Gastroesophageal sphincter (tissue), 2 donors: Measurements from ENCODE around the gene SERPINB12.

ENCODE experiments used
- POLR2A ChIP-seq, 2 donors: fragments of 450-650 bp; IDR thresholded peaks; one replicate each; pipeline ENCODE4 v1.6.1; 2017; ENCODE audit warnings: antibody characterized with exemption in 2 of 2, mild to moderate bottlenecking in 2 of 2, moderate library complexity in 1 of 2
- POLR2AphosphoS5 ChIP-seq: sonication (generic); formaldehyde crosslinking; IDR thresholded peaks from one replicate; pipeline ENCODE4 v1.6.1; 2017; ENCODE audit warnings: antibody characterized with exemption

GRCh38 chr18:63534615-63535014 lies 7.6 kb upstream of the SERPINB12 start:
- no peak for TF ChIP-seq POLR2A (IDR thresholded peaks at IDR 0.05)
- TF ChIP-seq POLR2AphosphoS5, result no peak
